HEK293T (cell line): ENCODE results near the gene CUL3.

Experiments
- CTCF ChIA-PET: fragments of 350-600 bp; formaldehyde crosslinking; extraction: SDS; loops from one replicate; lab custom pipeline; 2021; ENCODE audit warnings: antibody characterized with exemption, inconsistent platforms; lab: Yijun Ruan, JAX
- POLR2A ChIA-PET: fragments of 350-600 bp; formaldehyde crosslinking; extraction: SDS; loops from one replicate; lab custom pipeline; 2020; ENCODE audit warnings: antibody characterized with exemption, inconsistent platforms; lab: Yijun Ruan, JAX
- DNase-seq: peaks from one replicate; pipeline ENCODE4 v3.0.0; 2012; ENCODE audit warnings: mixed read lengths; ENCODE audit errors: extremely low spot score
- ARNT ChIP-seq: fragments of 450-650 bp; IDR thresholded peaks from 2 replicates; pipeline ENCODE4 v1.6.1; 2017; ENCODE audit warnings: mild to moderate bottlenecking
- BHLHE40 ChIP-seq: fragments of 450-650 bp; IDR thresholded peaks from 2 replicates; pipeline ENCODE4 v1.6.1; 2016; ENCODE audit warnings: mild to moderate bottlenecking, moderate library complexity, borderline replicate concordance
- CTBP1 ChIP-seq: fragments of 450-650 bp; IDR thresholded peaks from 2 replicates; pipeline ENCODE4 v1.6.1; 2016; ENCODE audit warnings: borderline replicate concordance
- ELF4 ChIP-seq: fragments of 450-650 bp; IDR thresholded peaks from 2 replicates; pipeline ENCODE4 v1.6.1; 2017; ENCODE audit warnings: antibody characterized with exemption
- FOXA1 ChIP-seq: fragments of 450-650 bp; IDR thresholded peaks from 2 replicates; pipeline ENCODE4 v1.6.1; 2016; ENCODE audit warnings: mild to moderate bottlenecking
- FOXK2 ChIP-seq: fragments of 450-650 bp; IDR thresholded peaks from 2 replicates; pipeline ENCODE4 v1.6.1; 2016; ENCODE audit warnings: mild to moderate bottlenecking
- FOXM1 ChIP-seq: fragments of 450-650 bp; IDR thresholded peaks from 2 replicates; pipeline ENCODE4 v1.6.1; 2017; ENCODE audit warnings: mild to moderate bottlenecking, borderline replicate concordance
- HDGF ChIP-seq: fragments of 450-650 bp; IDR thresholded peaks from 2 replicates; pipeline ENCODE4 v1.6.1; 2017; ENCODE audit warnings: antibody characterized with exemption, borderline replicate concordance
- L3MBTL2 ChIP-seq: fragments of 450-650 bp; conservative IDR thresholded peaks from 2 replicates; pipeline ENCODE4 v1.6.1; 2016; ENCODE audit warnings: mild to moderate bottlenecking
- LEF1 ChIP-seq: fragments of 450-650 bp; IDR thresholded peaks from 2 replicates; pipeline ENCODE4 v1.6.1; 2017; ENCODE audit warnings: mild to moderate bottlenecking, borderline replicate concordance
- NFRKB ChIP-seq: fragments of 450-650 bp; IDR thresholded peaks from 2 replicates; pipeline ENCODE4 v1.6.1; 2016; ENCODE audit warnings: mild to moderate bottlenecking, moderate library complexity
- PKNOX1 ChIP-seq: fragments of 450-650 bp; IDR thresholded peaks from 2 replicates; pipeline ENCODE4 v1.6.1; 2016
- SP1 ChIP-seq: fragments of 450-650 bp; IDR thresholded peaks from 2 replicates; pipeline ENCODE4 v1.6.1; 2017
- SUZ12 ChIP-seq: fragments of 450-650 bp; IDR thresholded peaks from 2 replicates; pipeline ENCODE4 v1.6.1; 2016; ENCODE audit warnings: mild to moderate bottlenecking
- TARDBP ChIP-seq: fragments of 450-650 bp; IDR thresholded peaks from 2 replicates; pipeline ENCODE4 v1.6.1; 2016
- ZNF384 ChIP-seq: fragments of 450-650 bp; IDR thresholded peaks from 2 replicates; pipeline ENCODE4 v1.6.1; 2016

CUL3 gene

DNA sequence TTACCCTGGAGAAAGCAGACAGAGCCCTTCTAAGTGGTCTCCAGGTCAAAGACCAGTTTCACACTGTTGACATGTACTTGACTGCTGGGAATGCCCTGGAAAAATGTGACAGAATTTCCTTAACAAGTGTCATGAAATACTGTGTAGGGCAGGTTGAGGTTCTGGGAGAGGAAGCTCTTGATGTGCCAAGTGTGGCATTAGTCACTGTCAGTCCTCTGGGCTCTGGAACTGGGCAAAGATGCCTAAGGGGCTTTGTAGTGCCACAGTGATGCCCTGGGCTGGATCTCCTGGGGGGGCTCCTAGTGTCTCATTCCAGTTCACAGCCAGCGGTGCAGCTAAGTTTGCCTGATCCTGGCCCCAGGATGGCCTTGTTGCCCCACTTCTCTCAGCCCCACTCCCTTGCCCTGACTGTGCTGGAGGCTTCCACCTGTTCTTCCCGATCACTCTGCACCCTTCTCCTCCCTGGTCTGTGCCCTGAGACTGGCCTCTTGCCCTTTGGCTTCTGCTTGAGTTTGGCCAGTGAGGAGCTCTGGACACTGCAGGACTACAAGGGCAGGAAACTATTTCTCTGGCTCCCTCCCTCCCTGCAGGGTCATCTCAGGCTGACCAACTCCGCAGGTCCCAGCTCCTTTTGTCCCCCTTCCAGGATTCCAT lies 156.2 kb downstream of the CUL3 start:
- no peak for DNase-seq
- ChIA-PET POLR2A (no interaction called here), CTCF (interaction anchor here (0.7 kb wide), 1 partner anchor 48 kb away, joined by 3 read pairs; no protein-coding TSS in a partner anchor)
- TF ChIP-seq FOXA1 = no peak
- no peak for TF ChIP-seq TARDBP
- no peak for TF ChIP-seq FOXK2
- no peak for TF ChIP-seq L3MBTL2
- no peak for TF ChIP-seq ARNT
- no peak for TF ChIP-seq SP1
- TF ChIP-seq NFRKB = no peak
- TF ChIP-seq HDGF = no peak
- no peak for TF ChIP-seq PKNOX1
- no peak for TF ChIP-seq BHLHE40
- TF ChIP-seq ZNF384 = no peak

DNA sequence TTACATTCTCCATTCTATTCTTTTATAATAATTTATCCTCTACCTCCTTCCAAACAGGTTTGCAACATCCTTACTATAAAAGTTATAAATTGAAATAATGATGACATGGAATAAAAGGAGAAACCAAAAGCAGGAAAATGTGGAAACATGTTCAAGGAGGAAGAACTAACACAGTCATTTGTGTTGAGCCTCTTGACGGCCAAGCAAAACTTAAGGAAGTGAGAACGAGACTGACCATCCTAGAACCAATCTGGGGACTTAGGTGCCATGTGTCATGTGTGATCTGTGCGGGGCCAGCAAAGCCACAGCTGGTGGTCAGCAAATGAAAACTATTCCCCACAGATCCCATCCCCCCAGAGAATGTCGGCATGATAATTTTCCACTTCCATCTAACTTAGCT lies 157.7 kb downstream of the CUL3 start:
- POLR2A ChIA-PET = no interaction called here
- DNase-seq = no peak
- CTCF ChIA-PET = no interaction called here
- no peak for TF ChIP-seq FOXM1
- no peak for TF ChIP-seq TARDBP
- TF ChIP-seq HDGF = no peak
- TF ChIP-seq ELF4 = no peak
- no peak for TF ChIP-seq FOXA1
- TF ChIP-seq SUZ12 = no peak
- no peak for TF ChIP-seq NFRKB
- TF ChIP-seq CTBP1 = no peak

GRCh38 chr2:224426656-224427055 lies 158.5 kb downstream of the CUL3 start:
- no peak for DNase-seq
- TF ChIP-seq CTBP1 (no peak), FOXM1 (no peak), NFRKB (no peak), ZNF384 (no peak)
- ChIA-PET POLR2A (no interaction called here), CTCF (no interaction called here)

GRCh38 chr2:224421065-224421464 lies 164.1 kb downstream of the CUL3 start:
- DNase-seq = no peak
- no peak for TF ChIP-seq FOXK2
- no peak for TF ChIP-seq SUZ12
- TF ChIP-seq ZNF384 = no peak
- no peak for TF ChIP-seq SP1
- no peak for TF ChIP-seq CTBP1
- TF ChIP-seq FOXM1 = no peak
- TF ChIP-seq LEF1 = no peak
- TF ChIP-seq ELF4 = no peak
- TF ChIP-seq FOXA1 = no peak
- no peak for TF ChIP-seq PKNOX1
- no peak for TF ChIP-seq BHLHE40
- CTCF ChIA-PET = no interaction called here
- POLR2A ChIA-PET = no interaction called here
